MCF 10A (cell line): Measurements from ENCODE around the gene TENT4A. TPM values are rescaled to one million over a fixed set of nuclear protein-coding genes. Genes with fewer than 3 reads are reported as not detected.

Experiments
- BruUV-seq: library from RNA; stranded (reverse); fragments of 400-500 nt; replicated peaks from 2 replicates; lab custom pipeline; 2021; lab: Mats Ljungman, UMichigan
- CTCF ChIA-PET: fragments of 300-600 bp; sonication (Branson Sonifier 250); formaldehyde crosslinking; extraction: SDS; loops from one replicate; lab custom pipeline; 2021; ENCODE audit warnings: antibody characterized with exemption, inconsistent platforms; lab: Yijun Ruan, JAX
- POLR2A ChIA-PET: fragments of 300-600, 350-650 bp; sonication (Branson Sonifier 250); formaldehyde crosslinking; extraction: SDS; loops from one replicate; lab custom pipeline; 2020; ENCODE audit warnings: antibody characterized with exemption, inconsistent platforms; lab: Yijun Ruan, JAX
- DNase-seq: peaks from one replicate; pipeline ENCODE4 v3.0.0-alpha.2; 2018; ENCODE audit not compliant: unreplicated experiment
- H3K27ac Mint-ChIP-seq: one replicate; pipeline ENCODE4 v1.8.0; 2022; ENCODE audit warnings: mild to moderate bottlenecking, low read depth, mixed read lengths; ENCODE audit not compliant: unreplicated experiment
- H3K27me3 Mint-ChIP-seq: one replicate; pipeline ENCODE4 v1.8.0; 2022; ENCODE audit warnings: mixed read lengths; ENCODE audit not compliant: insufficient read depth, unreplicated experiment
- H3K36me3 Mint-ChIP-seq: one replicate; pipeline ENCODE4 v1.8.0; 2022; ENCODE audit warnings: mild to moderate bottlenecking, moderate library complexity, mixed read lengths; ENCODE audit not compliant: insufficient read depth, unreplicated experiment
- H3K4me1 Mint-ChIP-seq: one replicate; pipeline ENCODE4 v1.8.0; 2022; ENCODE audit warnings: mixed read lengths; ENCODE audit not compliant: insufficient read depth, unreplicated experiment
- H3K4me3 Mint-ChIP-seq: one replicate; pipeline ENCODE4 v1.8.0; 2022; ENCODE audit warnings: mild to moderate bottlenecking, moderate library complexity, mixed read lengths; ENCODE audit not compliant: unreplicated experiment
- H3K9me3 Mint-ChIP-seq: one replicate; pipeline ENCODE4 v1.8.0; 2022; ENCODE audit warnings: mixed read lengths; ENCODE audit not compliant: unreplicated experiment
- CTCF ChIP-seq: fragments of 200-600 bp; IDR thresholded peaks from one replicate; pipeline ENCODE4 v1.8.0; 2022; ENCODE audit warnings: antibody characterized with exemption, mild to moderate bottlenecking; ENCODE audit not compliant: unreplicated experiment
- intact Hi-C: fragments of 100-400 bp; cut with micrococcal nuclease; formaldehyde crosslinking; loops from 2 replicates; pipeline ENCODE4 v1.14.1; 2022
- total RNA-seq: library from RNA; stranded (reverse); gene quantifications from 2 replicates; pipeline ENCODE4 v1.2.3, GENCODE V29; 2022

TENT4A gene
- total RNA-seq, 1 experiment from 2014 or later = 27.6 TPM

DNA sequence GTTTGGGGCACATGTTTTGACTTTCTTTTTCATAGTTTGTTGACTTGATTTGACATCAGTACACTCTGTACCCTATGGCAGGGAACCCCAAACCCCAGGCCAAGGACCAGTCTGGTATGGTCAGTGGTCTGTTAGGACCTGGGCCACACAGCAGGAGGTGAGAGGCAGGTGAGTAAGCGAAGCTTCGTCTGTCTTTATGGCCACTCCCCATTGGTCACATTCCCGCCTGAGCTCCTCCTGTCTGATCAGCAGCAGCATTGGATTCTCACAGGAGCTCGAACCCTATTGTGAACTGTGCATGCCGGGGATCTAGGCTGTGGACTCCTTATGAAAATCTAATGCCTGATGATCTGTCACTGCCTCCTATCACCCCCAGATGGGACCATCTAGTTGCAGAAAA, 88.0 kb downstream of the TENT4A start:
- intact Hi-C loops = no loop called here
- peaks cover 2% of the 10 kb centered on the region for H3K9me3 Mint-ChIP-seq
- CTCF ChIA-PET = interaction anchor here (0.6 kb wide), 1 partner anchor 20 kb away, joined by 3 read pairs; no protein-coding TSS in a partner anchor
- POLR2A ChIA-PET = no interaction called here
- H3K4me3 Mint-ChIP-seq = no peak overlapping the region
- H3K4me1 Mint-ChIP-seq = peaks cover 5% of the 10 kb centered on the region
- peaks cover 17% of the 10 kb centered on the region for H3K27me3 Mint-ChIP-seq
- H3K27ac Mint-ChIP-seq = no peak overlapping the region
- no peak for TF ChIP-seq CTCF
- no peaks in the 10 kb centered on the region for H3K36me3 Mint-ChIP-seq
- BruUV-seq = no TSS peak
- DNase-seq = no peak

GRCh38 chr5:6803981-6804550, 90.8 kb downstream of the TENT4A start:
- no peak for TF ChIP-seq CTCF
- CTCF ChIA-PET = interaction anchor here (0.6 to 1.4 kb wide), 3 partner anchors 11 to 17 kb away, joined by 3 read pairs; no protein-coding TSS in a partner anchor
- no peak overlapping the region for H3K4me3 Mint-ChIP-seq

DNA sequence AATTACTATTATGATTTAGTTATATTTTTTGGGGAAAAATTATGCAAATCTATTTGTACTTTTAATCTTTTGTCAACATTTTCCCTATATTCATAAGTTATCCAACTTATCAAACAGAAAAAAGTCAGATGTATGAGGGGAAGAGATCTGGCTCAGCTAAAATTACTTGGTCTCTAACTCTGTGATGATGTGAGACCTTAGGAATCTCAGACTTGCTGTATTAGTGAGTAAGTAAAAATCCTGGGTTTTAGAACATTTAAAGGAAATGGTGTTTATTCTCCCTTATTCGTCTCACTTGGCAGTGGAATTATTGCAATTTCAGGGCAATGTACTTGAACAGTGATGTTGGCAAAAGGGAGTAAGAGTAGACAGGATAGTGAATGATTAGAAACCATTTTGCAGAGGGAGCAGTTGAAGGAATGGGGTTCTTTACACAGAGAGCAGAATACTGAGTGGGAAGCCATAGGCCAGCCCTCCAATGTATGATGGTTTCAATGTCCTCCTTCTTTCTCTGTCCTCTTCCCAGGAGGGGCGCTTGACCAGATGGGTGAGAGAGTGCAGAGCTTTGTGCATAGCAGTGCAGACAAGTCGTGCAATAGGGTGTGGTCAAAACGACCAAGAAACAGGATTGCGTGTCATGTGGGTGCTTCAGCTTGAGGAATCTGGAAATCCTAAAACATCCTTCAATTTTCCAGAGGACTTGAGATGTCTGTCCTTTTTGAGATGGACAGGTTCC, 91.7 kb downstream of the TENT4A start:
- intact Hi-C loops = no loop called here
- no TSS peak for BruUV-seq
- peaks cover 5% of the 10 kb centered on the region for H3K4me1 Mint-ChIP-seq
- TF ChIP-seq CTCF = no peak
- ChIA-PET CTCF (interaction anchor here (0.6 kb wide), 2 partner anchors 12 to 15 kb away, joined by 3 read pairs; no protein-coding TSS in a partner anchor), POLR2A (interaction anchor here (0.6 kb wide), 1 partner anchor 113 kb away, joined by 3 read pairs; no protein-coding TSS in a partner anchor)
- no peak overlapping the region for H3K27ac Mint-ChIP-seq
- DNase-seq = no peak
- no peaks in the 10 kb centered on the region for H3K27me3 Mint-ChIP-seq
- H3K36me3 Mint-ChIP-seq = no peaks in the 10 kb centered on the region
- H3K4me3 Mint-ChIP-seq = no peak overlapping the region
- peaks cover 18% of the 10 kb centered on the region for H3K9me3 Mint-ChIP-seq

More at GRCh38 chr5:6803981-6804550, 90.8 kb downstream of the TENT4A start:
- no TSS peak for BruUV-seq
- no peaks in the 10 kb centered on the region for H3K27me3 Mint-ChIP-seq
- H3K4me1 Mint-ChIP-seq = peaks cover 5% of the 10 kb centered on the region
- POLR2A ChIA-PET = no interaction called here
- DNase-seq = no peak
- peaks cover 18% of the 10 kb centered on the region for H3K9me3 Mint-ChIP-seq
- intact Hi-C loops = no loop called here
- H3K27ac Mint-ChIP-seq = no peak overlapping the region
- no peaks in the 10 kb centered on the region for H3K36me3 Mint-ChIP-seq

DNA sequence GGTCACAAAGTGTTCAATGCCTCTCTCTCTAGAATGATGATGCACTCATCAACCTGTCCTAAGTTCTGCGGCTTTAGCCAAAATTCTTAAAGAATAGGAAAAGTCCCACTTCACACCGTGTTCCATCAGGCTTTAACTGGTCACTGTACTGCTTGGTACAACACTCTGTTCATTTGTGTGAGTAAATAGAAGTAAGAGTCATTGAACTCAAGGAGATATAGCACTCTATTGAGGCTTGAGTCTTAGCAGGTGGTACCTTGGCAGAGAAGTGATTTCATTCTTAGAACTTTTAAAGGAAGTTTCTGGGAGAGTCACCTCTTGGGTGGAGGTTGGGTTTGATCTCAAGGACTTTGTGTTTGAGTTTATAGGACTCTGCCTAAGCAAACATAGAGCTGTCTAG, 92.6 kb downstream of the TENT4A start:
- no peak for TF ChIP-seq CTCF
- BruUV-seq = no TSS peak
- peaks cover 18% of the 10 kb centered on the region for H3K9me3 Mint-ChIP-seq
- peaks cover 5% of the 10 kb centered on the region for H3K4me1 Mint-ChIP-seq
- ChIA-PET CTCF (interaction anchor here (0.6 kb wide), 2 partner anchors 14 to 657 kb away, joined by 3 to 4 read pairs; no protein-coding TSS in a partner anchor), POLR2A (interaction anchor here (0.6 kb wide), 1 partner anchor 113 kb away, joined by 3 read pairs; no protein-coding TSS in a partner anchor)
- intact Hi-C loops = no loop called here
- no peak overlapping the region for H3K4me3 Mint-ChIP-seq
- no peaks in the 10 kb centered on the region for H3K27me3 Mint-ChIP-seq
- no peak for DNase-seq
- no peaks in the 10 kb centered on the region for H3K36me3 Mint-ChIP-seq
- H3K27ac Mint-ChIP-seq = no peak overlapping the region
